ENCODE measurements around the gene SKAP1. TPM values are rescaled to one million over a fixed set of nuclear protein-coding genes. Genes with fewer than 3 reads are reported as not detected.

SKAP1 gene
- not detected in 2 replicates for total RNA-seq

DNA sequence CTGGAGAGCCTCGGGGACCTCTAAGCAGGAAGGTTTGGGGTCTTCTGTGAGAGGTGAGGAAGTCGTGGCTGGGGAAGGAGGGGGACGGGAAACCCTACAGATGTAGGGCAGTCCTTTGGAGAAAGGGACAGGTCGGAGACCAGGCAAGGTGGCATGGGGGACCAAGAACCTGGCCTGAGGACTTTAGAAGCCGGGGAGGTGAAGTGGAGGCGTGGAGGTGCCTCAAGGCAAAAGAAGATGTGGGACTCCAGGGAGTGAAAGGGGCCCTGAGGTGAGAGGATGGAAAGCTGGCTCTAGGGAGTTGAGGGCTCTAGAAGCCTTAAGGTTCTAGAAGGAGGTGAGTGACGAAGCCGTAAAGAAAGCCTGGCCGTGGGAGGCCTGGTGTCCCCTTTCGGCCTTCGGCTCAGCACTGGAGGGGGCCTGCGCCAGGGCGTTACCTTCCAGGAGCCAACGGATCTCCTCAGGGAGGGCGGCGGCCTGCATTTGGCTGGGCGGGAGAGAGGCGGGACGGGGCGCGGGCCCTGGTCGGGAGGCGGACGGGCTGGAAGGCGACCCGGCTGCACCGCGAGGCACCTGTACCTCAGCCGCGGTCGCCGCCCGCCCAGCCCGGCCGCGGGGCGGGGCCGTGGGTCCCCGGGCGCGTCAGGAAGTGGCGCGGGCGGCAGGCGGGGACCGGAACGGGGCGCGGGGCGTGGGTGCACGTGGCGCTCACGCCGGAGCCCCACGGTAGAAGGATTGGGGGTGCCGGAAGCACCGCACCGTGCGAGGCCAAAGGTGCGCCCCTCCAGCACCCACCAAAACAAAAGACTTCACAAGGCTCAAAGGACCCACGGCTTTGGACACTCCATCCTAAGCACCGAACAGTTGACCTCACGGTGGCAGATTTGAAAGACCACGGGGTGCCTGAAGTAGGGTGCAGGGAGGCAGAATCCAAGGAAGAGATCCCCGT, at the start of gene SKAP1:
Gene SKAP1 (minus strand): TSS at position 577 of the 949 bp plus-strand sequence.

DNA sequence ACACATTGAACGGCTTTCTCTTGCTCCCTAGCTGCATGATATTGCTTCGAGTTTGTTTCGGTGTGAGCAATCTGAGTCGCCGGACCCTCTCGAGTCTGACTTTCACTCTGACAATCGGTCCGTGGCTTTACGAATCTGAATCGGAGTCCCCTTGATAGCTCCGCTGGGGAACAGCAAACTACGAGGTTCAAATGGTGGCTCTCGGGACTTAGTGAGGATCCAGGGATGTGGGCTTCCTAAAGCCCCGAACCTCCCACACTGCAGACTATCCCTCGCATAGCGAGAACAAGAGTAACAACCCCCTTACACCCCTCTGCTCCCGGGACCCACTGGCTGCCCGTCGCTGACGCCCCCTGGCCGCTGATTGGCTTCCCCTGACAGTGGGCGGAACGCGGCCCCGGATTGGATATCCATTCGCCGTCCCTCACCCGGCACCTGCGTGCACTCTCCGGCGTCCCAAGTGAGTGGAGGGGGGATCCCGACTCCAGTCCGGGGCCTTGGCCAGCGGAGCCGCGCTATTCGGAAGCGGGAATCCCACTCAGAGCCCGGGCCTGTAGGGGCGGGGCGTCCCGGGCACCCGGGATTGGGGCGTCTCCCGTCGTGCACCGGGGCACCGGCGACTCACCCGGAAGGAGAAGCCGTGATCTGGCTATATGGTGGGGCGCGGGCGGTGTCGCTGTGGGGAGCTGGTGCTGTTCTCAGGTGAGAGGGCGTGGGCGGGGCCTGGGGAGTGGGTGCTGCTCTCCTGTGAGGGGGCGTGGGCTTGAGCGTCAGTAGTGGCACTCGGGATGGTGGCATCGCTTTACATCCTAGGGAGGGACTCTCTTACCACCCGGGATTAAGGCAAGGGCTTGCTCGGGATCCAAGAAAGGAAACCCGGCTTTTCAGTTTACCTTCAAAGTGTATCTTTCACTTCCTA, 322.6 kb downstream of the SKAP1 start, which contains the start of gene SNX11:
Gene SNX11 (plus strand): TSS at position 630 of the 919 bp plus-strand sequence. CDS start 4,278 bp downstream, outside the sequence.

DNA sequence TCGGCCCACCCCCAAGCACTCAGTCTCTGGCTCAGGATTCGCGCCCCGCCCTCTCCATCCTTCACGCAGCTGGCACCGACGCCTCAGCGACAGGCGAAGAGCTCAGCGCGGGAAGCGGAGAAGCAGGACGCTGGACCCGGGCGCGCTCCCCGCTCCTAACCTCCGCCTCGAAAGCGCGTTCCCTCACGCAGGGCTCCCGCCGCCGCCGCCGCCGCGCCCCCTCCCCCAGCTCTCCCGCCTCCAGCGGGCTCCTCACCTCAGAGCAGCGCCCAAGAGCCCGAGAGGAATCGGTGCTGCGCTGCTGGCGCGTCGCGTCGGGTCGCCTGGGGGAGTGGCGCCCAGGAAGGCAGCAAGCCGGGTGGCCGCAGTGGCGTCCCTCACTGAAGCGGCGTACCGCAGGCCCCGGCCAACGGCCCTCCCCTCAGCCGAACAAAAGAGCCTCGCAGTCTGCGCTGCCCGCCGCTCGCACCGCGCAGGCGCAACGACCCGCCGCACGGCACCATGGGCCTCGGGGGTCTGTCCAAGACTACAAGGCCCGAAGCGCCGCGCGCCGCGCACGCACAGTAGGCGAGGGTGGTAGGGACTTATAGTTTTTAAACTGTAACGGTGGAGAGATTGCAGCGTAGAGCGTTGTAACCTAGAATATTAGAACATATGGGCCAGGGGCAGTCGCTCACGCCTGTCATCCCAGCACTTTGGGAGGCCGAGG, 328.8 kb downstream of the SKAP1 start, which contains the start of gene CBX1:
Gene CBX1 (minus strand): TSS at position 467 of the 709 bp plus-strand sequence. CDS start 24,474 bp downstream, outside the sequence.

Small RNA genes within 50 kb of the gene (small RNA-seq; reads per million reads assigned to genes)
- gene MIR1203 (not detected), gene RF00012 (0.23 reads per million), gene RF00019 (not detected), gene RNU6-1152P (not detected), gene RNU6-1201P (0.37 reads per million, percentile 15 among the genes with 10 or more reads in this experiment)

Other genes with a start within 250 kb of the SKAP1 start
- gene HOXB1, start 100.8 kb upstream of the SKAP1 start, total RNA-seq, result not detected in 2 replicates
- 7.8 and 9.8 TPM in 2 replicates for gene HOXB2, start 114.9 kb upstream of the SKAP1 start, total RNA-seq
- 0.43 and 0.79 TPM in 2 replicates for gene HOXB4, start 148.1 kb upstream of the SKAP1 start, total RNA-seq
- gene HOXB3, start 160.0 kb upstream of the SKAP1 start, total RNA-seq, result 2.2 and 7.1 TPM in 2 replicates
- not detected in 2 replicates for gene HOXB5, start 163.6 kb upstream of the SKAP1 start, total RNA-seq
- not detected in 2 replicates for gene HOXB6, start 174.8 kb upstream of the SKAP1 start, total RNA-seq
- 0.65 and 0.79 TPM in 2 replicates for gene HOXB7, start 180.8 kb upstream of the SKAP1 start, total RNA-seq
- not detected in 2 replicates for gene HOXB8, start 185.1 kb upstream of the SKAP1 start, total RNA-seq
- not detected in 2 replicates for gene HOXB9, start 196.1 kb upstream of the SKAP1 start, total RNA-seq

Measured in placental epithelial cell (primary cell).